ENCODE data around the gene RHOT1. TPM values are rescaled to one million over a fixed set of nuclear protein-coding genes. Genes with fewer than 3 reads are reported as not detected.

RHOT1 gene
- 17.6 to 25.4 TPM (median 23.0 TPM) in 5 replicates for total RNA-seq (2022; extraction: Qiagen RNA extraction)

GRCh38 chr17:32142038-32142856 lies at the start of gene RHOT1:
RHOT1 (plus strand) TSS chr17:32142502; CDS start chr17:32142693, 191 bp downstream.

GRCh38 chr17:32265192-32265923 lies 123.1 kb downstream of the RHOT1 start, which contains the start of gene RHBDL3:
RHBDL3 (plus strand) TSS chr17:32265832; CDS start chr17:32266190, 358 bp downstream.

Other genes starting within 250 kb of the RHOT1 start
- gene UTP6, start 240.8 kb upstream of the RHOT1 start, total RNA-seq (2022; extraction: Qiagen RNA extraction): 60.8 to 82.2 TPM (median 77.2 TPM) in 5 replicates
- 22.5 to 26.7 TPM (median 24.7 TPM) in 5 replicates for gene SUZ12, start 205.5 kb upstream of the RHOT1 start, total RNA-seq (2022; extraction: Qiagen RNA extraction)
- gene LRRC37B, start 135.1 kb upstream of the RHOT1 start, total RNA-seq (2022; extraction: Qiagen RNA extraction): 9.7 to 10.6 TPM (median 10.6 TPM) in 5 replicates
- gene RHBDL3, start 123.3 kb downstream of the RHOT1 start, total RNA-seq (2022; extraction: Qiagen RNA extraction): 2.9 to 5.6 TPM (median 4.5 TPM) in 5 replicates
- 24.6 to 35.4 TPM (median 29.4 TPM) in 5 replicates for gene C17orf75, start 199.7 kb downstream of the RHOT1 start, total RNA-seq (2022; extraction: Qiagen RNA extraction)
- 217 to 238 TPM (median 227 TPM) in 5 replicates for gene ZNF207, start 207.7 kb downstream of the RHOT1 start, total RNA-seq (2022; extraction: Qiagen RNA extraction)

Measured in A549 treated with Mapracorat at 1 μM for 4 hours (cell line).